Glomerular visceral epithelial cell (primary cell): ENCODE data around the gene NFATC2.

Experiments used
- DNase-seq: peaks from one replicate; pipeline ENCODE4 v3.0.0-alpha.2; 2016; ENCODE audit errors: extremely low spot score

Gene NFATC2

DNA sequence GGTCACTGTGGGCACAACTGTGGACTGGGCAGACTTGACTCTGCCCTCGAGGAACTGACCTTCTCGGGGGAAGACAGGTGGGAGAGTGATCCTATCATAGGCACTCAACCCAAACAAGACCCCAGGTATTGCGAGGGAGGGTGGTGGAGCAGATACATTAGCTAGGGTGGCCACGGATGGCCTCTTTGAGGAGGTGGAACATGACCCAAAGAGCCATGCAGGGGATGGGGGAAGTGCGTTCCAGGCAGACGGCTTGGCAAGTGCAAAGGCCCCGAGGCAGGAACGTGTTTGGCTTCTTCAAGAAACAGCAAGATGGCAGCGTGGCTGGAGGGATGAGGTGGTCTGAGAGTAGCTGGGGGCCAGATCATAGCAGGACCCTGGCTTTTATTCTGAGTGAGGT, 167.6 kb downstream of the NFATC2 start:
- no peak for DNase-seq

DNA sequence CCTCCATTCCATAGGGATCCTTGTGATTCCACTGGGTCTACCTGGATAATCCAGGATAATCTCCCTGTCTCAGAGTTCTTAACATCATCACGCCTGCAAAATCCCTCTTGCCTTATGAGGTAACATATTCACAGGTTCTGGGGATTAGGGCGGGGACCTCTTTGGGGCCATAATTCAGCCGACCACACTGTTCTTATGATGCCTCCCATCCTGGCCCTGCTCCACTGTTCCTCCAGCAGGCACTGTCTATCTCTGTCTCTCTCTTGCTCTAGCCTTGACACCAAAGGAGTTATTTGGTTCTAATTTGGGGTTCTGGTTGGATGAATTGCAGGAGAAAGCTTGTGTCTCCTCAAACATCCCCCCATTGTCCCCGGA, 168.1 kb downstream of the NFATC2 start:
- no peak for DNase-seq

DNA sequence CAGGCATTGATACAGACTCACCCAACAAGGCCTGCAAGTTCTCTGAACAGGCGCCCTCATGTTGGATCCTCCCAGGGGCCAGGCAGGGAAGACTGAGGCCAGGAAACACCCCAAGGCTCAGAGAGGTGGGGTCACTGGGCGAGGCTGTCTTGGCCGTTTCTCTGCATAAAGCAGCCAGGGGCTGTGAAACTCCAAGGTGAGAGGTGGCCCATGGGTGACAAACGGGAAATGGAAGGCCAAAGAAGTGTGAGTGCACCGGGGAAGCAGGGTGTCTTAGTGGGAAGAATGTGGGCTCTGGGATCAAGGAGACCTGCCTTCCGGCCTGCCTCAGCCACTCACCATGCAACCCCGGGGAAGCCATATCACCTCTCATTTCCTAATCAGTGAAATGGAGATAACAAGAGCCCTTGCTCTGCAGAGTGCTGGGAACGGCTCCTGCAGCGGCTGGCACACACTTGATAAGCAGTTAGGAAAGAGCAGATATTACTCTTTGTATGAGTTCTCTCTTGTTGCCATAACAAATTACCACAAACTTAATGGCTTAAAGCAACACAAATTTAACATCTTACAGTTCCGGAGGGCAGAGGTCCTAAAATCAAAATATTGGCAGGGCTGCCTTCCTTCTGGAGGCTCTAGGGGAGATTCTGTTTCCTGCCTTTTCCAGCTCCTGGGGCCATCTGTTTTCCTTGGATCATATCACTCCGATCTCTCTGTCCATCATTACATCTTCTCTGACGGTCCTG, 168.6 kb downstream of the NFATC2 start:
- DNase-seq: no peak

DNA sequence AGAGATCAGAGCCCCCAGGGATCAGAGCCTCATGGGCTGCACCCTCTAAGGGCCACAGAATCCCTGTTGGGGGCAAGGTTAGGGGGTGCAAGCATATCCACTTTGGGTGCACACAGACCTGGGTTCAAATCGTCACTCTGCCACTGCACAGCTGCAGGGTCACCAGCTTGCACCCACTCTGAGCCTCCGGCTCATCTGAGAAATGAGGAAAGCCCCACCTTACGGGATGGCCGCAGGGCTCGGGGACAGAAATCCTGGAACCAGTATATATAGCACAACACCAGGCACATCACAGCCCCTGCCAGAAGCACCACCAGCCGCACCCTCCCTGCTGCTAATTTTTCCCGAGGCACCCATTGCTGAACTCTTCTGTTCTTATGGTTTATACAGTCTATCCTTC, 169.6 kb downstream of the NFATC2 start:
- no peak for DNase-seq

DNA sequence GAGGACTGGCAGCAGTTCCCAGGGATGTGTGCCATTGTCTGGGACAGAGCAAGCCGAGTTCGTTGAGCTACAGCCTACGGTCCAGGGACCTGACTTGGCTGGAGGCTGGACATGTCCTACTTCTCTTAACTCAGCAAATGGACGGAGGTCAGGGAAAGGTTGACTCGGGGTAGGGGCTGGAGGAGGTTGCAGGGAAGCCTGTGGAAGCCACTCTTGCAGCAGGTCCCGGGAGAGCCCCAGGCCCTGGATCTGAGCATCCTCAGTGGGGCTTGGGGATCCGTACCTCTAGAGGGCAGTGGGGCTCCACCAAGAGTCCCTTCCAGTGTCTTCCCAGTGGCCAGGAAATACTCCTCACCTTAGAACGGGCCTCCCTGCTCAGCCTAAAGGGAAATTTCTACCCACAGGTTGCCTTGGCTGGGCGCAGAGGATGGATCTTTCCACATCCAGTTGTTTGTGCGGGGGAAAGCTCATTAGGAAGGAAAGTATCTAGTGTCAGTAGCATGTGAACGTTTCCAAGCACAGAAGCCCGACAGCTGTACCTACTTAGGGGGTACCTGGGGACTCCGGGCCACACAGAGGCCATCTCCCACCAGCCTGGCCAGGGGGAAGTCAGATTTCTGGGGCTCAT, 170.2 kb downstream of the NFATC2 start:
- DNase-seq: peak; percentile 80

DNA sequence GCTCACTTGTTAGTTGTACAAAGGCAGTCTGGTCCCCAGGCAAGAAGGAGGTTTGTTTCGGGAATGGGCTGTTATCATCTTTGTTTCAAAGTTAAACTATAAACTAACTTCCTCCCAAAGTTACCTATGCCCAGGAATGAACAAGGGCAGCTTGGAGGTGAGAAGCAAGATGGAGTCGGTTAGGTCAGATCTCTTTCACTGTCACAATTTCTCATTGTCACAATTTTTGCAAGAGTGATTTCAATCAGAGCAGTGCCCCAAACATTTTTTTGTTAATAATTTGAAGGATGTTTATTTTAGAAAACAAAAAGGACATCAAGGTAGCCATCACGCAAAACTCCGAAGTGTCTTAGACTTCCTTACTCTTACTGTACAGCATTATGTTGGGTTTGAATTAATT, 170.8 kb downstream of the NFATC2 start:
- DNase-seq: no peak

DNA sequence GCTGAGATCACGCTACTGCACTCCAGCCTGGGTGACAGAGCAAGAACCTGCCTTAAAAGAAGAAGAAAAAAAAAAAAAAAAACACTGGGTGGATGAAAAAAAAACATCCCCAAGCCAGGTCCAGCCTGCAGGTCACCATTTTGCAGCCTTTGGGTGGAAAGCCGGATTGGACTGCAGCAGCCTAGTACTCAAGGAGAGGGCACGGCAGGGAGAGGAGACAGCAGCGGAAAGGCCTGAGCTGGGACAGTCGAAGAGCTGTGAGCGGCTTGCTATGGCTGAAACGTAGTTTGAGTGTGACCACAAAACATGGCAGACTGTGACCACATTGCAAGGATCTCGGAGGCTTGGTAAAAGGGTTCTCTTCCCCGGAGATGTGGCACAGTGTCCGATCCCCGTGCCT, 173.0 kb downstream of the NFATC2 start:
- DNase-seq: no peak

DNA sequence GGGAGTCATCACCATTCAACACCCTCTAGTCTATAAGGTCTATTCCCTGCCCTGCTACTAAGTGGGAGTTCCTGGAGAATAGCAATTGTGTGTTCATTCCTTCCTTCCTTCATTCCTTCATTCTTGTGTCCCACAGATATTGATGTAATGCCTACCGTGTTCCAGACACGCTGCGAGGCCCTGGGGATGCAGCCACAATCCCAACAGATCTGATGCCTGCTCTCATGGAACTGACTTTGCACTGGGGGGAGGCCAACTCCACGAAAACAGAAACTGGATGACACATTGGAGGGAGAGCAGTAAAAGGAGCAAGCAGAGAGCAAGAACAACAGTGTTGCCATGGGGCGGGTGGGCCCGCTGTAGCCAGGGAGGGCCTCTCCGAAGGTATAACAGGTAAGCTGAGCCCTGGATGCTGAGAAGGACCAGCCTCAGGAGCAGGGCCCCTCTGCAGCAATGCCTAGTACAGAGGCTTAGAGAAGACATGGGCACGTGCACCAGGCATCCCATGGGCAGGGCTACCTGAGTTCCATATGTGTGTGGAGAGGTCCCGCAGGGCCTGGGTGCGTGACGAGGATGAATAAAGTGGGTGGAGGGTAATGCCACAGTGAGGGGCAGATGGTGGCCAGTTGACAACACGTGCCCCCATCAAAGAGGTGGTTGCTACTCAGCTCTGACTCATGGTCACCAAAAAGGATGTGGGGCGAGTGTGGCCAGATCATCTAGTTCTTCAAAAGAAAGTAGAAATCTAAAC, 173.9 kb downstream of the NFATC2 start:
- no peak for DNase-seq

DNA sequence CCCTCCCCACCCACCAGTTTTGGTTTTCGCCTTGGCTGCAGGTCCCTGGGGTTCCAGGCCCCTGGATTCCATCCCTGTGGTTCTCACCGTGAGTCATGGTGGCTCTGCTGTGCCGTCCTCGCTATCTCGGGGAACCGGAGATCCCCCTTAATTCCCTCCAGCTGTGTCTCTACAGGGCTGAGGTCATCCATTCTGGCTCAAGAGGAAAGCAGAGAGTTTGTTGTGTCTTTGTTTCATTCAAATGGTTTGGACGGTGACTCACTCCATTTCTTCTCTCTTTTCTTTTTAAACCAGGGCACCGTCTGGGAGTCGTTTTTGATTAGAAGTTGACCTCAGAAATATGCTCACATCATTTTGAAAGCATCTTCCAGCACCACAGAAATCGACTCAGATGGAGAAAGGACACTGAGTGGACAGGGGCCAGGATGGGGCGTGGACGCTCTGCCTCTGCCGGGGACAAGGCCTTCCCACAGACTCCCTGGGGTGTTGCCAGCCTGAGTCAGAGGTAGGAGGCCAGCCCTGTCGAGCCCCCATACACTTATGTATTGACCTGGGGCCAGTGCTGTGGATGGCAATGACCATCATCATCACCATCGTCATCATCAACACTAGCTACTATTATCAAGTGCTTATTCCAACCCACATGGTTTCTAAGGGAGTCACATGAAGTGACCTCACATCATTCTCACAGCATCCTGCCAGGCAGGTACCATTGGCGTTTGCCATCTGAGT, 176.2 kb downstream of the NFATC2 start:
- DNase-seq: peak; percentile 100

DNA sequence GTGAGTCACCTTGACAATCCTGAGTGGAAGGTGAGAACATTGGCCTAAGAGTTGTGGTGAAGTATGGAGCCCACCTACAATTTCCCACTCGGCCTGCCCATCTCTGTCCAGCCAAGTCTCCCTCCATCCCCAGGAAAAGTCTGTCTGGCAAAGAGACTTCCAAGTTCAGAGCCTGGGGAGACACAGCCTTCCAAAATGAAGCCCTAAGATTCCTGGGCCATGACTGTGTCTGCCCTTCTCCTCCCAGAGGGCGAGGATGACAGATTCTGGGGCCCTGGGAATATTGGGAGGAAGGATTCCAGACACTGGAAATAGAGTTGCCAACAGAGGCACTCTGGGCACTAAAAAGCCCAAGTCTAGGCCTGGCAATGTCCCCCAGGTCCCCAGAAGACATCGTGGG, 176.8 kb downstream of the NFATC2 start:
- DNase-seq: peak; percentile 92

DNA sequence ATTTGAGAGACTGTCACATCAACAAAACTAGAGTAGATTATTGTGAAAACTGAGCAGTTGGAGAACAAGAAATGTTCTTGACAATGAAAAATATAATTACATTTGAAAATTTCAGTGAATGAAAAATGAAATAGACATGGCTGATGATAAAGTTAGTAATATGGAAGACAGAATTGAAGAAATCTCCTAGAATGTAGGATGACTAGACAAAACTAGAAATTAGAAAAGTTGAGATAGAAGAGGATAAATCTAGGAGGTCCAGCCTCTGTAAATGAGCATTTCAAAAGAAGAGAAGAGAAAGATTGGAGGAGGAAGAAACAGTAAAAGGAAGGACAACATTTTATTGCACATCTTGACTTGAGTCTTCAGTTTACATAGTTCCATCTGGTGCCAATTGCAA, 178.7 kb downstream of the NFATC2 start:
- DNase-seq: no peak

DNA sequence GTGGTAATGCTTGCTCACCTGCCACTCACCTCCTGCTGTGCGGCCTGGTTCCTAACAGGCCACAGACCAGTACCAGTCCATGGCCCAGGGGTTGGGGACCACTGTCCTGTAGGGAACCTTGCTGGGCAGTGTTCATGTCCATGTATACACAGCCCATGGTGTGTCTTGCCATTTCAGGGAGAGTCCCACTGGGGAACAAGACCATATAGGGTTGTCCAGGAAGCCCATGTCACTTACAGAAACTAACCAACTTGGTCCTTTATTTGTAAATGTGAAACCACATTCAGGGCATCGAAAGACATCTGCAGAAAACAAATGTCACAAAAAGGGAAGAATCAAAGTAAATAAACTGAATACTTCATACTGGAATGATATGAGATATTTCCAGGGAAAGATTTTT, 179.1 kb downstream of the NFATC2 start:
- DNase-seq: no peak

DNA sequence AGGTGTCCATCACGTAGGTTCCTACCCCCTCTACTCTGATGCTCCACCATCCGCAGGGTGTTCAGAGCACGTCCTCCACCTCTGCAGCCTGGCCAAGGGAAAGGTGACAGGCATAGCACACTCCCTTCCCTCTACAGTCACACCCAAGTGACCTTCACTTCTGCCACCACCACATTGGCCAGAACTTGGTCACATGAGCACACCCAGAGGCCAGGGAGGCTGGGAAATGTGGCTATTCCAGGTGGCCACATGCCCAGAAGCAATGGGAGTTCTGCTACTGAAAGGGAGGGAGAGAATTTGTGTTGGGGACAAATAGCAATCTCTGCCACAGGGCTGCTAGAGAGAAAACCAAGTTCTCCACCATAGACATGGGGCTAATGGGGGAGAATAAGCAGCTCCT, 180.3 kb downstream of the NFATC2 start:
- no peak for DNase-seq

DNA sequence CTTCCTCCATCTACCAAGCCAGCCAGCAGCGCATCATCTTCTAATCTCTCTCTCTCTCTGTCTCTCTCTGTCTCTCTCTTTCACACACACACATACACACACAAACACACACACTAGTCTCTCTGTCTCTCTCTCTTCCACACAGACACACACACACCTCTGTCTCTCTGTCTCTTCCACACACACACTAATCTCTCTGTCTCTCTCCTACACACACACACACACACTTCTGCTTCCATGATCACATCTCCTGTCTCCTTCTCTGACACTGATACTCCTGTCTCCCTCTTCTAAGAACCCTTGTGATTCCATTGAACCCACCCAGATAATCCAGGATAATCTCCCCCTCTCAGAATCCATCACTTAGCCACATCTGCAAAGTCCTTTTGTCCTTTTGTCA, 181.3 kb downstream of the NFATC2 start:
- DNase-seq: no peak

DNA sequence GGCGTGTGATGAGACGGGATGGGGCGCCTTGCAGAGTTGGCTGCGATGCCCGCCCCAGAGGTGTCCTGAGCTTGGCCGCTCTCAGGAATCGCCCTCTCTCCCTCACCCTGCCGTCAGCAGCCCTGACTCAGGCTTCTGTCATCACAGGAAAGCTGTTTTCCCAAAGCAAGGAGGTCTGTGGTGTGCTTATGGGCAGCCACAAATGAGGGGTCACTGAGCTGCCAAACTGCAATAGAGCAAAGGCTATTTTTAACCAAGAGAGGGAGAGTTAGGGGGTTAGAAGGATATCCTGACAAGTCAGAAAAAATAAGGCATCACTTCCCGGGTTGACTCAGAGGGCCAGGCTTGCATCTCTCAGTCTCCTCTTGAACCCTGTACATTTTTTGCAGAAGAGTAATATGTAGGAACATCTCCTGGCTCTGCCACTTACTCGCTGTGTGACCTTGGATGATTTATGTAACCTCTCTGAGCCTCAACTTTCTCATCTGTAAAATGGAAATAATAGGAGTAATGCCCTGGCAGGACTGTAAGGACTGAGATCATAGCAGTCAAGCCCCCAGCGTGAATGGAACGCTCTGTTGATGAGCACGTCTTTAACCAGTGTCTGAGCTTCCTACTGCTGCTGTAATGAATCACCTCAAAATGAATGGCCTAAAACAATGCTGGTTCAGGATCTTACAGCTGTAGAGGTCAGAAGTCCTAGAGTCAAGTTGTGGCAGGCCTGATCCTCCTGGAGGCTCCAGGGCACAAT, 181.9 kb downstream of the NFATC2 start:
- peak; percentile 99 for DNase-seq

DNA sequence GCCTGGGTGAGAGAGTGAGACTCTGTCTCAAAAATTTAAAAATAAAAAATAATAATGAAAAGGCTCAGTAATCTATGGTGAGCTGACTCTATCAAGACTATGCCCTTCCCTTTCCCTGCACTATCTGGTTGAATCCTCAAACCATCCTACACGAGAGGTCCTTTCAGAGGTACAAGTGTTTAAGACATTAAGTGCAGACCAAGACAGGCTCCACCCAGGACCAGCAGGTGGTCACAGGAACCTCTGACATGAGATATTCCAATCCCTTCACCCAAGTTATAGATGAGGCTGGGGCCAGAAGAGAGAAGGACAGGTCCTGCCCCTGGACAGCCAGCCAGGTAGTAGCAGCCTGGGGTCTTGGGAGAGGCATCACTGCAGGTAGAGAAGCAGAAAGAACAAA, 182.6 kb downstream of the NFATC2 start:
- no peak for DNase-seq

DNA sequence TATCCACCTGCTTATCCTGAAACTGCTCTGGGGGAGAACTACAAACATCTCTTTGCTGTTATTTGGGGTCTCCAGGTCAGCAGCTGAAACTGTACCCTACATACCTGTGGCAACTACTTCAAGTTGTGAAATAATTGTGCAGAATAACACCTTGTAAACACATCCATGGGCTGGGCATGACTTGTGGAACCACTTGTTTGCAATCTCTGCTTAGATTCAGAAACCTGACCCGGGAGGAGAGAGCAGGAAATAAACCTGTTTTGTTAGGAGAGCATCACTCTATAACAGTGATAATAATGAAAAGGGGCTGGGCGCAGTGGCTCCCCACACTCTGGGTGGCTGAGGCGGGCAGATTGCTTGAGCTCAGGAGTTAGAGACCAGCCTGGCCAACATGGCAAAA, 183.1 kb downstream of the NFATC2 start:
- no peak for DNase-seq

DNA sequence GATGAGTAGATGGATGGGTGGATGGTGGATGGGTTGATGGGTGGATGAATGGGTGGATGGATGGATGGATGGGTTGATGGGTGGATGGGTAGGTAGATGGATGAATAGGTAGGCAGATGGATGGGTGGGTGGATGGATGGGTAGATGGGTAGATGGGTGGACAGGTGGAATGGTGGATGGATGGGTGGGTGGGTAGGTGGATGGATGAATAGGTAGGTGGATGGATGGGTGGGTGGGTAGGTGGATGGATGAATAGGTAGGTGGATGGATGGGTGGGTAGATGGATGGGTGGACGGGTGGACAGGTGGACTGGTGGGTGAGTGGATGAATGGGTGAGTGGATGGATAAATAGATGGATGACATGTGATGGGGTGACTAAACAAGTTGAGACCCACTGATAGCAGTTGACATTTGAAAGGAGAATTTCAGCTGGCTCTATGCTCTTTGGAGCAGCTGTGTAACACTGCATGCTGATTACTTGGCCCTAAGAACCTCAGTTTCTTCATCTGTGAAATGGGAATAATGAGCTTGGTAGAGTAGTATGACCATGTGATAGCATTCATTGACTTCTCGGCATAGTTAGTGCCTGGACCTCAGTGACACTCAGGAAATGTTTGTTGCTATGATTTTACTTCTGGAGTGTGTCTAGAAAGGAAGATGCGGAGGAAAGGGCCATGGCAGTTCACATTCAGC, 184.3 kb downstream of the NFATC2 start:
- DNase-seq: no peak

DNA sequence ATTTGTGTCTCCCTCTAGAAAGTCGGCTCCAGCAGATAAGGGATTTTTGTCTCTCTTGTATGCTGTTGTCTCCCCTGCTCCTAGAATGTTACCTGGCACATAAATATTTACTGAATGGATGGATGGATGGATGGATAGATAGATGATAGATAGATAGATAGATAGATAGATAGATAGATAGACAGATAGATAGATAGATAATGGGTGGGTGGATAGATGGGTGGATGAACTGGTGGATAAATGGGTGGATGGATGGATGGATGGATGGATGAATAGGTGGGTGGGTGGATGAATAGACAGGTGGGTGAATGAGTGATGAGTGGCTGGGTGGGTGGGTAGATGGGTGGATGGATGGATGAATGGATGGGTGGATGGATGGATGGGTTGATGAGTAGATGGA, 185.0 kb downstream of the NFATC2 start:
- DNase-seq: no peak

DNA sequence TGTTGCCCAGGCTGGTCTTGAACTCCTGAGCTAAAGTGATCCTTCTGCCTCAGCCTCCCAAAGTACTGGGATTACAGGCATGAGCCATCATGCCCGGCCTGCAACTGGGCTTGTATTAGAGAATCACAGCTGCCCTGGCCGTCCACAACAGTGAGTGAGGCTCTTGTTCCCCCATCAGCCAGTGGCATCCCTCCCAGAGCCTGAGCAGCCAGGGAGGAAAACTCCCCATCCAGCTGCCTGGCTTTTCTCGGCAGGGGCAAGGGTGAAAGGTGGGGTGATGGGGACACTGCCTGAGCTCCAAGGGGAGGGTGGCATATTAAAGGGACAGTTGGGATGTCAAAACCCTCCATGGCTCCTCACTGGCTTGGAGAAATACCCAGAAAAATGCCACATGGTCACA, 185.6 kb downstream of the NFATC2 start:
- DNase-seq: no peak

DNA sequence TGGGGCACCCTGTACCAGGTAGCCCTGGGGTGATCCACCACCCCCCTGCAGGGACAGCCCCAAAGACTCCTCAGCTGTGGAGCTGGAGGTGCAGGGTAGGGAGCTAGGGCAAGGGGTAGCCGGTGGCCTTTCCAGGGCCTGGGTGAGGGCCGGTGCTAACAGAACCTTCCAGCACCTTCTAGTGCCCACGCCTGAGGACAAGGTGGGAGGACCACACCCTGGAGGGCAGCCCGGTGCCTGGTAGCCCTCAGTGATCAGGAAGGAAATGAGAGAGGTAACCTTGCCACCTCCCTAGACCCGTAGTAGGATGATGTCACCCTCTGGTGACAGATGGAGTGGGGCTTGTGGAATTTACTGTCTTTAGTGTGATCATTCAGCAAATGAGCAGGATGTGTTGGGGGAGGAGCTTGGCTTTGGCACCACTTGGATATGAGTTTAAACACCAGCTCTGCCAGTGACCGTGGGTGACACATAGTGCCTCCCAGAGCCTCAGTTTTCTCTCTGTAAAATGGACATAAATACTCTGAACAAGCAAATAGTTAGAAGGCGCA, 187.7 kb downstream of the NFATC2 start:
- peak; percentile 89 for DNase-seq
